ENCODE results near the gene FANCF. TPM values are rescaled to one million over a fixed set of nuclear protein-coding genes. Genes with fewer than 3 reads are reported as not detected.

Gene FANCF
- total and polyA plus RNA-seq, 3 experiments from 2014 or later = 14.8 to 15.6 (median 15.3) TPM

GRCh38 chr11:22577854-22578253 lies 47.8 kb downstream of the FANCF start:
- H3K4me1 ChIP-seq (ENCODE audit: insufficient read depth, low read length) = no peaks in the 10 kb centered on the region
- H3K4me3 Mint-ChIP-seq = no peak overlapping the region
- no peaks in the 10 kb centered on the region for H3K9me3 Mint-ChIP-seq
- no peak overlapping the region for H3K4me3 ChIP-seq (ENCODE audit: low read length)
- no peak for DNase-seq
- no peak overlapping the region for H3K27ac Mint-ChIP-seq
- ChIA-PET POLR2A (no interaction called here), CTCF (no interaction called here)
- no peaks in the 10 kb centered on the region for H3K36me3 ChIP-seq (ENCODE audit: insufficient read depth, low read length)
- no peaks in the 10 kb centered on the region for H3K27me3 ChIP-seq (ENCODE audit: insufficient read depth, low read length, poor library complexity, severe bottlenecking)
- peaks cover 3 to 5% of the 10 kb centered on the region in 2 donors for H3K27me3 Mint-ChIP-seq
- no peaks in the 10 kb centered on the region for H3K9me3 ChIP-seq (ENCODE audit: low read length)
- no peak overlapping the region for H3K27ac ChIP-seq (ENCODE audit: low read depth, low read length)
- H3K4me1 Mint-ChIP-seq = no peaks in the 10 kb centered on the region
- H3K36me3 Mint-ChIP-seq = no peaks in the 10 kb centered on the region

Other genes with a start within 250 kb of the FANCF start
- gene GAS2, start 40.8 kb upstream of the FANCF start, total RNA-seq = 1 to 10 TPM; 1.7 to 2.7 TPM
- gene GAS2, start 40.8 kb upstream of the FANCF start, polyA plus RNA-seq = 3.5 TPM
- 10 to 100 TPM; 74.7 to 77.5 TPM for gene SVIP, start 204.0 kb upstream of the FANCF start, total RNA-seq
- 43.2 TPM for gene SVIP, start 204.0 kb upstream of the FANCF start, polyA plus RNA-seq
- gene CCDC179, start 234.7 kb upstream of the FANCF start, total RNA-seq = not detected
- not detected for gene CCDC179, start 234.7 kb upstream of the FANCF start, polyA plus RNA-seq

Data from CD8-positive, alpha-beta memory T cell (primary cell).